K562 (cell line): ENCODE results near the gene SEC61A1. TPM values are rescaled to one million over a fixed set of nuclear protein-coding genes. Genes with fewer than 3 reads are reported as not detected.
A peak's percentile ranks its signal among the peaks of the same experiment; 100 is the strongest.

Source experiments
- BACH1 ChIP-seq: fragments of 200-800 bp; sonication (Bioruptor generic); IDR thresholded peaks from 2 replicates; pipeline ENCODE4 v1.6.1; 2016; ENCODE audit warnings: missing genetic modification characterization, missing compliant biosample characterization
- CBX5 ChIP-seq: IDR thresholded peaks from 2 replicates; pipeline ENCODE4 v1.6.1; 2014; ENCODE audit warnings: low read depth, borderline replicate concordance
- CREB1 ChIP-seq, 2 experiments: sonication (generic) in 1 of 2; formaldehyde crosslinking in 1 of 2; IDR thresholded peaks; 2 replicates each; pipeline versions ENCODE4 v1.6.1 to v1.8.0; 2012 to 2022; ENCODE audit warnings: inconsistent platforms in 1 of 2, mild to moderate bottlenecking in 1 of 2, missing genetic modification reagents in 1 of 2, moderate library complexity in 1 of 2
- ETS1 ChIP-seq: conservative IDR thresholded peaks from 2 replicates; pipeline ENCODE4 v1.6.1; 2011; ENCODE audit warnings: low read depth, mild to moderate bottlenecking, low read length; ENCODE audit not compliant: control insufficient read depth
- FOS ChIP-seq: IDR thresholded peaks from 3 replicates; pipeline ENCODE4 v1.6.1; 2011; ENCODE audit not compliant: insufficient read length; ENCODE audit errors: extremely low read depth
- FOXJ3 ChIP-seq: sonication (generic); formaldehyde crosslinking; IDR thresholded peaks from 2 replicates; pipeline ENCODE4 v1.4.0; 2020; ENCODE audit warnings: mild to moderate bottlenecking, missing genetic modification reagents
- GABPA ChIP-seq: fragments of 200-800 bp; sonication (Bioruptor generic); conservative IDR thresholded peaks from 2 replicates; pipeline ENCODE4 v1.6.1; 2016; ENCODE audit warnings: low read depth, missing genetic modification characterization, missing compliant biosample characterization
- GABPB1 ChIP-seq: sonication (generic); formaldehyde crosslinking; IDR thresholded peaks from 2 replicates; pipeline ENCODE4 v1.8.0; 2022; ENCODE audit warnings: mild to moderate bottlenecking, missing genetic modification reagents
- HMGN3 ChIP-seq: IDR thresholded peaks from 2 replicates; pipeline ENCODE4 v1.6.1; 2011; ENCODE audit warnings: borderline replicate concordance, low read depth, mild to moderate bottlenecking, mixed read lengths, low read length; ENCODE audit not compliant: insufficient read length; ENCODE audit errors: extremely low read depth
- JUN ChIP-seq, 2 experiments: sonication (generic) in 1 of 2; formaldehyde crosslinking in 1 of 2; IDR thresholded peaks; 2 replicates each; pipeline versions ENCODE4 v1.6.1 to v1.8.0; 2012 to 2022; ENCODE audit warnings: borderline replicate concordance in 2 of 2, mild to moderate bottlenecking in 2 of 2, improper control_type of control experiment in 1 of 2, low read depth in 1 of 2, low read length in 1 of 2, missing genetic modification reagents in 1 of 2
- KDM2B ChIP-seq: fragments of 250-450 bp; sonication (Bioruptor Pico); IDR thresholded peaks from 2 replicates; pipeline ENCODE4 v1.8.0; 2021; ENCODE audit warnings: mild to moderate bottlenecking, moderate library complexity
- KHSRP ChIP-seq: fragments of 450-650 bp; IDR thresholded peaks from 2 replicates; pipeline ENCODE4 v1.6.1; 2017
- MCM2 ChIP-seq: fragments of 450-650 bp; IDR thresholded peaks from 2 replicates; pipeline ENCODE4 v1.6.1; 2017; ENCODE audit warnings: low read depth, mild to moderate bottlenecking
- MCM7 ChIP-seq, 2 experiments: fragments of 450-650 bp; IDR thresholded peaks; 2 replicates each; pipeline ENCODE4 v1.6.1; 2016 to 2018
- NR0B1 ChIP-seq: fragments of 450-650 bp; IDR thresholded peaks from one replicate; pipeline ENCODE4 v1.6.1; 2018; ENCODE audit warnings: mild to moderate bottlenecking, moderate library complexity; ENCODE audit not compliant: partially characterized antibody
- NR2C2 ChIP-seq, 2 experiments: fragments of 200-800 bp in 1 of 2; sonication (Bioruptor generic) in 1 of 2; sonication (generic) in 1 of 2; formaldehyde crosslinking in 1 of 2; IDR thresholded peaks; 2 replicates each; pipeline versions ENCODE4 v1.6.1 to v1.8.0; 2016 to 2022; ENCODE audit warnings: mild to moderate bottlenecking in 1 of 2, missing compliant biosample characterization in 1 of 2, missing genetic modification characterization in 1 of 2, missing genetic modification reagents in 1 of 2
- RFX7 ChIP-seq: fragments of 250-450 bp; sonication (Bioruptor Pico); IDR thresholded peaks from 2 replicates; pipeline ENCODE4 v1.5.1; 2021; ENCODE audit warnings: mild to moderate bottlenecking
- RHOXF2B ChIP-seq: fragments of 250-450 bp; sonication (Bioruptor Pico); conservative IDR thresholded peaks from 2 replicates; pipeline ENCODE4 v1.5.1; 2021
- SNRNP70 ChIP-seq: fragments of 200-400 bp; formaldehyde crosslinking; optimal IDR thresholded peaks from 2 replicates; pipeline ENCODE3; 2017; ENCODE audit warnings: low read depth, low read length
- TBL1XR1 ChIP-seq, 2 experiments: IDR thresholded peaks; 2 replicates each; pipeline ENCODE4 v1.6.1; 2012; ENCODE audit warnings: improper control_type of control experiment in 2 of 2, low read length in 2 of 2, mild to moderate bottlenecking in 1 of 2
- ZBTB7A ChIP-seq: IDR thresholded peaks from 2 replicates; pipeline ENCODE4 v1.6.1; 2011; ENCODE audit warnings: low read depth, mild to moderate bottlenecking, low read length, moderate library complexity, borderline replicate concordance; ENCODE audit not compliant: control insufficient read depth
- ZC3H11A ChIP-seq: IDR thresholded peaks from 2 replicates; pipeline ENCODE4 v1.6.1; 2012; ENCODE audit warnings: low read depth, low read length, improper control_type of control experiment
- ZNF316 ChIP-seq: fragments of 450-650 bp; IDR thresholded peaks from 2 replicates; pipeline ENCODE4 v1.6.1; 2016
- ZNF644 ChIP-seq: fragments of 200-800 bp; sonication (Bioruptor generic); IDR thresholded peaks from 2 replicates; pipeline ENCODE4 v1.6.1; 2016; ENCODE audit warnings: low read depth, missing genetic modification characterization, missing compliant biosample characterization
- ZNF830 ChIP-seq: fragments of 250-450 bp; sonication (Bioruptor Pico); IDR thresholded peaks from 2 replicates; pipeline ENCODE4 v1.5.0; 2021; ENCODE audit warnings: mild to moderate bottlenecking
- polyA plus RNA-seq, 8 experiments: library from polyadenylated mRNA; depleted of rRNA in 4 of 8; stranded (reverse) in 5 of 8; unstranded in 3 of 8; fragments of >200 nt; fragmentation: Nextera tagmentation in 2 of 8; fragmentation: Illumina TruSeq in 1 of 8; extraction: Ambion mirVana in 2 of 8; extraction: Trizol in 1 of 8; gene quantifications; 2 replicates each; pipeline versions ENCODE4 v1.2.1 to v1.2.3, GENCODE V29; 2011 to 2014; ENCODE audit warnings: inconsistent platforms in 1 of 8, missing spikeins in 1 of 8
- total RNA-seq, 7 experiments: library from RNA; depleted of rRNA in 6 of 7; stranded (reverse); fragments of >200 nt in 6 of 7; fragmentation: Illumina TruSeq in 2 of 7; extraction: Trizol in 2 of 7; gene quantifications; 2 replicates each; pipeline versions ENCODE4 v1.2.1 to v1.2.3, GENCODE V29; 2011 to 2021; ENCODE audit warnings: low replicate concordance in 1 of 7

Gene SEC61A1
- total and polyA plus RNA-seq, 9 of the 15 experiments (the other 6 are each of a cell fraction or from before 2014, with no cell fraction given) = 1.9 to 140 (median 79.1) TPM

- peak; percentile 79 for TF ChIP-seq ETS1
- TF ChIP-seq KDM2B (CRISPR knock-in tag) = no peak
- no peak for TF ChIP-seq CBX5
- no peak for TF ChIP-seq KHSRP
- TF ChIP-seq FOS = no peak
- TF ChIP-seq CREB1 (IDR thresholded peaks at IDR 0.05) = no peak; the same call in 1 of the 2 replicates
- TF ChIP-seq CREB1 (CRISPR knock-in tag; IDR thresholded peaks at IDR 0.05) = peak; percentile 39; the same call in 1 of the 2 replicates
- TF ChIP-seq SNRNP70 = no peak
- no peak for TF ChIP-seq TBL1XR1 (IDR thresholded peaks at IDR 0.05; ENCODE audit: low read length in 2 of 2)
- no peak for TF ChIP-seq BACH1
- no peak for TF ChIP-seq MCM2
- no peak for TF ChIP-seq ZC3H11A
- TF ChIP-seq NR2C2 (CRISPR knock-in tag; IDR thresholded peaks at IDR 0.05) = no peak
- TF ChIP-seq NR2C2 (tag; IDR thresholded peaks at IDR 0.05) = peak; percentile 69
- TF ChIP-seq ZNF644 = no peak; the same call in 1 of the 2 replicates
- no peak for TF ChIP-seq JUN (IDR thresholded peaks at IDR 0.05; ENCODE audit: borderline replicate concordance, low read depth, low read length)
- TF ChIP-seq JUN (CRISPR knock-in tag; IDR thresholded peaks at IDR 0.05; ENCODE audit: borderline replicate concordance) = no peak
- no peak for TF ChIP-seq RHOXF2B (CRISPR knock-in tag)
- TF ChIP-seq HMGN3 = peak; percentile 72
- TF ChIP-seq ZBTB7A = no peak
- TF ChIP-seq ZNF830 (CRISPR knock-in tag) = no peak
- peak; percentile 92 for TF ChIP-seq GABPA (tag)
- TF ChIP-seq MCM7 (IDR thresholded peaks at IDR 0.05) = no peak
- no peak for TF ChIP-seq FOXJ3
- TF ChIP-seq ZNF316 = no peak
- no peak for TF ChIP-seq NR0B1
- no peak for TF ChIP-seq RFX7 (CRISPR knock-in tag)
- TF ChIP-seq GABPB1 (CRISPR knock-in tag) = peak; percentile 53
Observed at GRCh38 chr3:128051837-128052594, at the start of gene SEC61A1 (continued).
